Ishikawa (cell line): Measurements from ENCODE around the gene PIP5K1C.

Source experiments
- CEBPB ChIP-seq: IDR thresholded peaks from 2 replicates; pipeline ENCODE4 v1.6.1; 2012
- CREB1 ChIP-seq: IDR thresholded peaks from 2 replicates; pipeline ENCODE4 v1.6.1; 2012; ENCODE audit warnings: low read depth
- EGR1 ChIP-seq: IDR thresholded peaks from 2 replicates; pipeline ENCODE4 v1.6.1; 2012
- EP300 ChIP-seq: IDR thresholded peaks from 2 replicates; pipeline ENCODE4 v1.6.1; 2012; ENCODE audit warnings: borderline replicate concordance
- FOXM1 ChIP-seq: IDR thresholded peaks from 2 replicates; pipeline ENCODE4 v1.6.1; 2012; ENCODE audit warnings: low read depth, borderline replicate concordance
- NFIC ChIP-seq: IDR thresholded peaks from 2 replicates; pipeline ENCODE4 v1.6.1; 2012
- RAD21 ChIP-seq: IDR thresholded peaks from 2 replicates; pipeline ENCODE4 v1.6.1; 2012; ENCODE audit warnings: low read depth
- TAF1 ChIP-seq: IDR thresholded peaks from 2 replicates; pipeline ENCODE4 v1.6.1; 2012; ENCODE audit warnings: low read depth, mild to moderate bottlenecking
- TCF12 ChIP-seq: IDR thresholded peaks from 2 replicates; pipeline ENCODE4 v1.6.1; 2012; ENCODE audit warnings: low read depth
- TEAD4 ChIP-seq: IDR thresholded peaks from 2 replicates; pipeline ENCODE4 v1.6.1; 2012
- YY1 ChIP-seq: IDR thresholded peaks from 2 replicates; pipeline ENCODE4 v1.6.1; 2012; ENCODE audit warnings: low read depth
- ZBTB7A ChIP-seq: IDR thresholded peaks from 2 replicates; pipeline ENCODE4 v1.6.1; 2012; ENCODE audit warnings: low read depth
- TF ChIP-seq, protein P1 (sequence below): IDR thresholded peaks from 2 replicates; pipeline ENCODE4 v1.6.1; 2012
- TF ChIP-seq, protein P2 (sequence below): IDR thresholded peaks from 2 replicates; pipeline ENCODE4 v1.6.1; 2012; ENCODE audit warnings: low read depth, mild to moderate bottlenecking
- TF ChIP-seq, protein P3 (sequence below): IDR thresholded peaks from 2 replicates; pipeline ENCODE4 v1.6.1; 2012

PIP5K1C gene

GRCh38 chr19:3591876-3592613 lies 108.2 kb downstream of the PIP5K1C start:
- TF ChIP-seq, protein P1, sequence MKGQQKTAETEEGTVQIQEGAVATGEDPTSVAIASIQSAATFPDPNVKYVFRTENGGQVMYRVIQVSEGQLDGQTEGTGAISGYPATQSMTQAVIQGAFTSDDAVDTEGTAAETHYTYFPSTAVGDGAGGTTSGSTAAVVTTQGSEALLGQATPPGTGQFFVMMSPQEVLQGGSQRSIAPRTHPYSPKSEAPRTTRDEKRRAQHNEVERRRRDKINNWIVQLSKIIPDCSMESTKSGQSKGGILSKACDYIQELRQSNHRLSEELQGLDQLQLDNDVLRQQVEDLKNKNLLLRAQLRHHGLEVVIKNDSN = no peak
- TF ChIP-seq FOXM1 (no peak), CREB1 (no peak), TAF1 (no peak), TCF12 (no peak), YY1 (no peak), ZBTB7A (no peak), RAD21 (no peak), EGR1 (no peak), EP300 (no peak), CEBPB (no peak), NFIC (no peak)
- TF ChIP-seq, protein P2, sequence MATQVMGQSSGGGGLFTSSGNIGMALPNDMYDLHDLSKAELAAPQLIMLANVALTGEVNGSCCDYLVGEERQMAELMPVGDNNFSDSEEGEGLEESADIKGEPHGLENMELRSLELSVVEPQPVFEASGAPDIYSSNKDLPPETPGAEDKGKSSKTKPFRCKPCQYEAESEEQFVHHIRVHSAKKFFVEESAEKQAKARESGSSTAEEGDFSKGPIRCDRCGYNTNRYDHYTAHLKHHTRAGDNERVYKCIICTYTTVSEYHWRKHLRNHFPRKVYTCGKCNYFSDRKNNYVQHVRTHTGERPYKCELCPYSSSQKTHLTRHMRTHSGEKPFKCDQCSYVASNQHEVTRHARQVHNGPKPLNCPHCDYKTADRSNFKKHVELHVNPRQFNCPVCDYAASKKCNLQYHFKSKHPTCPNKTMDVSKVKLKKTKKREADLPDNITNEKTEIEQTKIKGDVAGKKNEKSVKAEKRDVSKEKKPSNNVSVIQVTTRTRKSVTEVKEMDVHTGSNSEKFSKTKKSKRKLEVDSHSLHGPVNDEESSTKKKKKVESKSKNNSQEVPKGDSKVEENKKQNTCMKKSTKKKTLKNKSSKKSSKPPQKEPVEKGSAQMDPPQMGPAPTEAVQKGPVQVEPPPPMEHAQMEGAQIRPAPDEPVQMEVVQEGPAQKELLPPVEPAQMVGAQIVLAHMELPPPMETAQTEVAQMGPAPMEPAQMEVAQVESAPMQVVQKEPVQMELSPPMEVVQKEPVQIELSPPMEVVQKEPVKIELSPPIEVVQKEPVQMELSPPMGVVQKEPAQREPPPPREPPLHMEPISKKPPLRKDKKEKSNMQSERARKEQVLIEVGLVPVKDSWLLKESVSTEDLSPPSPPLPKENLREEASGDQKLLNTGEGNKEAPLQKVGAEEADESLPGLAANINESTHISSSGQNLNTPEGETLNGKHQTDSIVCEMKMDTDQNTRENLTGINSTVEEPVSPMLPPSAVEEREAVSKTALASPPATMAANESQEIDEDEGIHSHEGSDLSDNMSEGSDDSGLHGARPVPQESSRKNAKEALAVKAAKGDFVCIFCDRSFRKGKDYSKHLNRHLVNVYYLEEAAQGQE = no peak

- TF ChIP-seq, protein P2 = peak; percentile 47; the same call in 1 of the 2 replicates
- no peak for TF ChIP-seq TCF12
Observed at GRCh38 chr19:3590991-3591659, 109.1 kb downstream of the PIP5K1C start.

GRCh38 chr19:3589949-3590348 lies 110.3 kb downstream of the PIP5K1C start:
- TF ChIP-seq CREB1 (no peak), TAF1 (no peak), TCF12 (no peak), FOXM1 (no peak), NFIC (no peak), EP300 (no peak), TEAD4 (no peak), CEBPB (no peak), ZBTB7A (no peak), YY1 (no peak)
- TF ChIP-seq, protein P2 = no peak
- TF ChIP-seq, protein P3, sequence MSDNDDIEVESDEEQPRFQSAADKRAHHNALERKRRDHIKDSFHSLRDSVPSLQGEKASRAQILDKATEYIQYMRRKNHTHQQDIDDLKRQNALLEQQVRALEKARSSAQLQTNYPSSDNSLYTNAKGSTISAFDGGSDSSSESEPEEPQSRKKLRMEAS = no peak

DNA sequence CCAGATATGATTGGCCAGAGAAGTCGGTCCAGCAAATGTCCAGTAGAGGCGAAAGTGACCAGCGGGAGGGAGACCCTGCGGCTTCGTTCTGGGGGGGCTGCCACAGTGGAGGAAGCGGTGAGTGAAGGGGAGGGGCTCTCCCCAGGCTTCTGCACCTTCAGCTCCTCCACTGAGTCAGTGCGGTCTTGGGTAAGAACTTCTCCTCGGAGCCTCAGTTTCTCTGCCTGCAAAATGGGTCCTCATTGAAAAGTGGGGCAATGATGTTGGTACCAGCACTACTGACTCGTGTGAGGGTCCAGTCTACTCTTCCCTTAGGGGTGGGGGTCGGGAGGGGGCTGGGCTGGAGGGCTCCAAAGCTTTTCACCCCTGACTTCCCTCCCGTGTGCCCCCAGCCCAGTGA lies 110.8 kb downstream of the PIP5K1C start:
- TF ChIP-seq TCF12 = no peak
- TF ChIP-seq ZBTB7A = no peak
- TF ChIP-seq CEBPB = no peak

DNA sequence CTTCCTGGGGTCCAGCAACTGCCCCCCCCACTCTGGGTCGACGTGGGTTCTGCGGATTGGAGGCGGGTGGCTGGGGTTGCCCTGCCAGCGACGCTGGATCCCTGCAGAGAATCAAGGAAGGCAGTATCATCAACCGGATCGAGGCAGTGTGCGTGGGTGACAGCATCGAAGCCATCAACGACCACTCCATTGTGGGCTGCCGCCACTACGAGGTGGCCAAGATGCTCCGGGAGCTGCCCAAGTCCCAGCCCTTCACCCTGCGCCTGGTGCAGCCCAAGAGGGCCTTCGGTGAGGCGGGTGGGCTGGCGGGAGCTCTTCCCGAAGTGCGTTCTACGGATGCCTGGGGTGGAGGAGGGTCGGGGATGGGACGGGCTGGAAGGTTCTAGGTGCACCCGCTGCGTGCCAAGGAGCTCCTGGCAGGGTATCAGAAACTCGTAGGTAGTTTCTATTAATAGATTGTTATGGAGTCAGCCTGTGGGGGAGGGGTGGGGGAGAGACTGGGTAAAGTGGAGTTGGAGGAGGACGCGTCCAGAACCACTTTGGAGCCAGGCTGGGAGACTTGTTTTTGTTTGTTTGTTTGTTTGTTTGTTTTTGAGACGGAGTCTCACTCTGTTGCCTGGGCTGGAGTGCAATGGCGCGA lies 113.4 kb downstream of the PIP5K1C start:
- TF ChIP-seq TEAD4 (no peak), NFIC (no peak), EP300 (no peak), EGR1 (no peak), FOXM1 (no peak), CEBPB (no peak), RAD21 (no peak), ZBTB7A (no peak), YY1 (no peak), TAF1 (no peak), TCF12 (no peak), CREB1 (no peak)
- TF ChIP-seq, protein P3 = no peak
- TF ChIP-seq, protein P1 = no peak
- TF ChIP-seq, protein P2 = no peak
